IMR-90 (cell line): ENCODE measurements around the gene RERE. TPM values are rescaled to one million over a fixed set of nuclear protein-coding genes. Genes with fewer than 3 reads are reported as not detected.

ENCODE experiments used
- ATAC-seq: fragments of 200-7000 bp; cut with Tn5 transposase; 2 replicates; pipeline ENCODE4 v1.9.1; 2020; ENCODE audit warnings: low read depth, mild to moderate bottlenecking, moderate library complexity
- BruUV-seq: library from RNA; stranded (reverse); fragments of 400-500 nt; replicated peaks from 2 replicates; lab custom pipeline; 2021; lab: Mats Ljungman, UMichigan
- CTCF ChIA-PET: fragments of 300-600 bp; formaldehyde crosslinking; extraction: SDS; loops from one replicate; lab custom pipeline; 2021; ENCODE audit warnings: antibody characterized with exemption; lab: Yijun Ruan, JAX
- POLR2A ChIA-PET: fragments of 300-600 bp; sonication (Branson Sonifier 250); formaldehyde crosslinking; loops from one replicate; lab custom pipeline; 2022; ENCODE audit warnings: antibody characterized with exemption; ENCODE audit not compliant: unreplicated experiment; lab: Charles Lee
- DNase-seq: peaks from one replicate; pipeline ENCODE4 v3.0.0; 2013
- H2AFZ ChIP-seq: replicated peaks from 2 replicates; pipeline ENCODE3; 2013; ENCODE audit warnings: low read length, mild to moderate bottlenecking; ENCODE audit not compliant: poor library complexity
- H2AK5ac ChIP-seq: 2 replicates; pipeline ENCODE4 v1.6.1; 2013; ENCODE audit warnings: low read depth, low read length, inconsistent platforms
- H2AK9ac ChIP-seq: replicated peaks from 2 replicates; pipeline ENCODE3; 2013; ENCODE audit warnings: mild to moderate bottlenecking, low read depth, low read length, moderate library complexity; ENCODE audit not compliant: poor library complexity
- H2BK120ac ChIP-seq: 2 replicates; pipeline ENCODE4 v1.6.1; 2013; ENCODE audit warnings: low read depth, low read length, inconsistent platforms
- H2BK15ac ChIP-seq: 3 replicates; pipeline ENCODE4 v1.6.1; 2013; ENCODE audit warnings: low read depth, low read length, inconsistent platforms
- H2BK20ac ChIP-seq: 2 replicates; pipeline ENCODE4 v1.6.1; 2013; ENCODE audit warnings: low read depth, mild to moderate bottlenecking, inconsistent platforms, low read length, moderate library complexity
- H2BK5ac ChIP-seq: 2 replicates; pipeline ENCODE4 v1.6.1; 2013; ENCODE audit warnings: mild to moderate bottlenecking, low read depth, low read length, inconsistent platforms; ENCODE audit not compliant: poor library complexity, severe bottlenecking
- H3K14ac ChIP-seq: replicated peaks from 2 replicates; pipeline ENCODE4 v1.6.1; 2013; ENCODE audit warnings: low read depth, low read length, inconsistent platforms
- H3K18ac ChIP-seq: 2 replicates; pipeline ENCODE4 v1.6.1; 2013; ENCODE audit warnings: low read depth, low read length, control low read depth
- H3K23ac ChIP-seq: 2 replicates; pipeline ENCODE4 v1.6.1; 2013; ENCODE audit warnings: low read depth, low read length, inconsistent platforms
- H3K27ac ChIP-seq: 2 replicates; pipeline ENCODE4 v1.5.1; 2013; ENCODE audit warnings: mild to moderate bottlenecking, control low read depth, low read length; ENCODE audit not compliant: insufficient read depth
- H3K27me3 ChIP-seq: 2 replicates; pipeline ENCODE4 v1.6.1; 2013; ENCODE audit warnings: low read length; ENCODE audit not compliant: control insufficient read depth, insufficient read depth
- H3K36me3 ChIP-seq: 2 replicates; pipeline ENCODE4 v1.6.1; 2013; ENCODE audit warnings: low read length, mixed read lengths; ENCODE audit not compliant: control insufficient read depth, insufficient read depth
- H3K4ac ChIP-seq: 2 replicates; pipeline ENCODE4 v1.6.1; 2013; ENCODE audit warnings: low read depth, low read length, inconsistent platforms
- H3K4me1 ChIP-seq: 2 replicates; pipeline ENCODE4 v1.6.1; 2013; ENCODE audit warnings: low read length, mixed read lengths; ENCODE audit not compliant: control insufficient read depth, insufficient read depth
- H3K4me2 ChIP-seq: 2 replicates; pipeline ENCODE4 v1.6.1; 2013; ENCODE audit warnings: low read depth, mild to moderate bottlenecking, control low read depth, low read length, moderate library complexity
- H3K4me3 ChIP-seq: 2 replicates; pipeline ENCODE4 v1.5.1; 2013; ENCODE audit warnings: low read depth, mild to moderate bottlenecking, control low read depth, low read length, moderate library complexity; ENCODE audit not compliant: insufficient read depth
- H3K56ac ChIP-seq: 2 replicates; pipeline ENCODE4 v1.6.1; 2013; ENCODE audit warnings: low read length, inconsistent platforms; ENCODE audit not compliant: insufficient read depth; ENCODE audit errors: extremely low read depth
- H3K79me1 ChIP-seq, 2 experiments: 2 replicates each; pipeline ENCODE4 v1.6.1; 2013; ENCODE audit warnings: low read length in 2 of 2, inconsistent platforms in 1 of 2, low read depth in 1 of 2
- H3K9ac ChIP-seq: 2 replicates; pipeline ENCODE4 v1.6.1; 2013; ENCODE audit warnings: low read depth, low read length, control low read depth
- H3K9me1 ChIP-seq: 2 replicates; pipeline ENCODE4 v1.6.1; 2013; ENCODE audit warnings: low read length, inconsistent platforms; ENCODE audit not compliant: insufficient read depth
- H3K9me3 ChIP-seq: 2 replicates; pipeline ENCODE4 v1.6.1; 2013; ENCODE audit warnings: low read length; ENCODE audit not compliant: control insufficient read depth, insufficient read depth
- H4K20me1 ChIP-seq: 2 replicates; pipeline ENCODE4 v1.6.1; 2013; ENCODE audit warnings: low read length, inconsistent platforms; ENCODE audit not compliant: insufficient read depth
- H4K5ac ChIP-seq: 2 replicates; pipeline ENCODE4 v1.6.1; 2013; ENCODE audit warnings: mild to moderate bottlenecking, low read depth, low read length, control low read depth
- H4K8ac ChIP-seq, 2 experiments: 2 replicates each; pipeline ENCODE4 v1.6.1; 2013; ENCODE audit warnings: low read depth in 2 of 2, low read length in 2 of 2, control low read depth in 1 of 2, inconsistent platforms in 1 of 2
- H4K91ac ChIP-seq: 2 replicates; pipeline ENCODE4 v1.6.1; 2013; ENCODE audit warnings: low read depth, low read length, inconsistent platforms; ENCODE audit not compliant: insufficient read depth
- BHLHE40 ChIP-seq: fragments of 150-350 bp; IDR thresholded peaks from 2 replicates; pipeline ENCODE4 v1.6.1; 2016; ENCODE audit warnings: mild to moderate bottlenecking, low read depth, low read length
- CEBPB ChIP-seq: IDR thresholded peaks from 2 replicates; pipeline ENCODE4 v1.6.1; 2012; ENCODE audit warnings: low read depth, low read length, improper control_type of control experiment
- CHD1 ChIP-seq: IDR thresholded peaks from 2 replicates; pipeline ENCODE4 v1.6.1; 2012; ENCODE audit warnings: low read depth, low read length, improper control_type of control experiment
- FOS ChIP-seq: fragments of 150-350 bp; IDR thresholded peaks from 2 replicates; pipeline ENCODE4 v1.6.1; 2016; ENCODE audit warnings: low read depth, low read length
- MAZ ChIP-seq: IDR thresholded peaks from 2 replicates; pipeline ENCODE4 v1.6.1; 2012; ENCODE audit warnings: low read depth, mild to moderate bottlenecking, low read length, improper control_type of control experiment, moderate library complexity, borderline replicate concordance
- RCOR1 ChIP-seq: IDR thresholded peaks from 2 replicates; pipeline ENCODE4 v1.6.1; 2012; ENCODE audit warnings: mild to moderate bottlenecking, low read length, improper control_type of control experiment; ENCODE audit not compliant: insufficient replicate concordance
- RFX5 ChIP-seq: IDR thresholded peaks from 2 replicates; pipeline ENCODE4 v1.8.0; 2012; ENCODE audit warnings: low read depth, mild to moderate bottlenecking, low read length, moderate library complexity
- WGBS, 2 experiments: methylation state at CpG; one replicate each; pipeline versions ENCODE4 v1.1.5 to v1.1.7; 2013; ENCODE audit warnings: missing lambda C conversion rate in 2 of 2; ENCODE audit not compliant: insufficient read length in 1 of 2; ENCODE audit errors: extremely low coverage in 2 of 2; 5-methylcytosine and 5-hydroxymethylcytosine counted together
- dilution Hi-C: fragments of 300-500 bp; cut with HindIII; formaldehyde crosslinking; loops from one replicate; pipeline ENCODE4 v1.14.3; 2018; ENCODE audit warnings: low sequenced_read_pairs; ENCODE audit not compliant: unreplicated experiment
- in situ Hi-C: fragments of 300-500 bp; cut with MboI; formaldehyde crosslinking; loops from 3 replicates; pipeline ENCODE4 v1.14.3; 2019; ENCODE audit warnings: low sequenced_read_pairs, inconsistent platforms, mixed read lengths
- intact Hi-C: fragments of 100-400 bp; cut with micrococcal nuclease; formaldehyde crosslinking; loops from 2 replicates; pipeline ENCODE4 v1.10.0; 2022
- polyA plus RNA-seq, 3 experiments: library from polyadenylated mRNA; depleted of rRNA; stranded (reverse); fragments of >200 nt; gene quantifications; 2 replicates each; pipeline ENCODE4 v1.2.3, GENCODE V29; 2012; ENCODE audit warnings: low replicate concordance in 1 of 3
- total RNA-seq: library from RNA; depleted of rRNA; stranded (reverse); fragments of >200 nt; gene quantifications from 2 replicates; pipeline ENCODE4 v1.2.3, GENCODE V29; 2012
- TF ChIP-seq, protein P1 (sequence below): conservative IDR thresholded peaks from 2 replicates; pipeline ENCODE4 v1.5.1; 2012; ENCODE audit warnings: mild to moderate bottlenecking, low read depth, low read length, improper control_type of control experiment
- TF ChIP-seq, protein P2 (sequence below): fragments of 150-350 bp; IDR thresholded peaks from 2 replicates; pipeline ENCODE4 v1.6.1; 2017; ENCODE audit warnings: mild to moderate bottlenecking, antibody characterized with exemption, low read length, low read depth
- TF ChIP-seq, protein P3 (sequence below): fragments of 150-350 bp; IDR thresholded peaks from 2 replicates; pipeline ENCODE4 v1.6.1; 2016; ENCODE audit warnings: low read depth, mild to moderate bottlenecking, low read length, moderate library complexity, borderline replicate concordance

Gene RERE
- total and polyA plus RNA-seq, 2 of the 4 experiments (the other 2 are of a cell fraction) = 11.5 to 25.1 TPM

DNA sequence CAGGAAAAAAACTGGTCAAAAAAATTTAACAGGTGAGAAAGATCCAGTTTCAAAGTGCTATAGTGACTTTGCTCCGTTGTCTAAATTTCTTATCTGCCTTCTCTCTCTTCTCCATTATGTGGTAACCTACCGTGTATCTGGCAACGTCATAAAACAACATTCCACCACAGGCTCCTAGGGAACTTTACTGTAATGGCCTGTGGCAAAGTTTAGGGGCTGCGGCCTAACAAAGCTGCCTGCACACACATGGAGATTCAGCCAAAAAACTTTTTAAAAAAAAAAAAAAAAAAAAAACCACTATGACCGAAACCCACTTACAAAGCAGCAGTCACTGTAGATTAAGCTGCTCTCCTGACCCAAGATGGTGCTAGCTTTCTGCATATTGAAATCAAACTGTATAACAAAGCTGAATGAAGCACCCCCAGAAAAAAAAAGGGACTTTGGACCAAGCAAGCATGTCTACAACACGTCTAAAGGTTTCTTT lies 296.9 kb downstream of the RERE start (continued):
- TF ChIP-seq, protein P1, sequence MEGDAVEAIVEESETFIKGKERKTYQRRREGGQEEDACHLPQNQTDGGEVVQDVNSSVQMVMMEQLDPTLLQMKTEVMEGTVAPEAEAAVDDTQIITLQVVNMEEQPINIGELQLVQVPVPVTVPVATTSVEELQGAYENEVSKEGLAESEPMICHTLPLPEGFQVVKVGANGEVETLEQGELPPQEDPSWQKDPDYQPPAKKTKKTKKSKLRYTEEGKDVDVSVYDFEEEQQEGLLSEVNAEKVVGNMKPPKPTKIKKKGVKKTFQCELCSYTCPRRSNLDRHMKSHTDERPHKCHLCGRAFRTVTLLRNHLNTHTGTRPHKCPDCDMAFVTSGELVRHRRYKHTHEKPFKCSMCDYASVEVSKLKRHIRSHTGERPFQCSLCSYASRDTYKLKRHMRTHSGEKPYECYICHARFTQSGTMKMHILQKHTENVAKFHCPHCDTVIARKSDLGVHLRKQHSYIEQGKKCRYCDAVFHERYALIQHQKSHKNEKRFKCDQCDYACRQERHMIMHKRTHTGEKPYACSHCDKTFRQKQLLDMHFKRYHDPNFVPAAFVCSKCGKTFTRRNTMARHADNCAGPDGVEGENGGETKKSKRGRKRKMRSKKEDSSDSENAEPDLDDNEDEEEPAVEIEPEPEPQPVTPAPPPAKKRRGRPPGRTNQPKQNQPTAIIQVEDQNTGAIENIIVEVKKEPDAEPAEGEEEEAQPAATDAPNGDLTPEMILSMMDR = no peak

DNA sequence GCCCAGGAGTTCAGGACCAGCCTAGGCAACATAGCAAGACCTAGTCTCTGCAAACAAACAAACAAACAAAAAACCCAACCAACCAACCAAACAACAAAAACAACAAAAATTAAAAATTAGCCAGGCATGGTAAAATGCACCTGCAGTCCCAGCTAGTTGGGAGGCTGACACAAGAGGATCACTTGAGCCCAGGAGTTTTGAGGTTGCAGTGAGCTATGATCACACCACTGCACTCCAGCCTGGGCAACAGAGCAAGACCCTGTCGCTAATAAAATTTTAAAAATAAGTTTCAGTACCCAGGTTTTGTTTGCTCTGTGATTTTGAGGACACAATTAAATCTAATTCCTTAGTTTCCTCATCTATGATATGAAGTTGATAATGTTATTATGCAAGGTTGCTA lies 298.3 kb downstream of the RERE start:
- Histone ChIP-seq H3K27me3 (no peaks in the 10 kb centered on the region), H3K14ac (no peak overlapping the region), H3K27ac (no peak overlapping the region), H2AK5ac (no peak overlapping the region), H4K8ac (no peak overlapping the region), H3K18ac (no peak overlapping the region), H3K9me3 (no peaks in the 10 kb centered on the region), H3K23ac (no peak overlapping the region), H3K4me1 (peaks cover 13% of the 10 kb centered on the region), H2BK120ac (no peak overlapping the region), H2AK9ac (no peak overlapping the region), H4K91ac (no peak overlapping the region), H3K4me3 (no peak overlapping the region), H3K36me3 (peaks cover 3% of the 10 kb centered on the region), H3K4me2 (no peak overlapping the region), H2AFZ (no peak overlapping the region), H3K4ac (no peak overlapping the region), H3K9me1 (peaks cover 17% of the 10 kb centered on the region), H2BK15ac (no peak overlapping the region), H2BK20ac (no peak overlapping the region), H3K79me1 (peaks cover 47 to 85% of the 10 kb centered on the region in 2 experiments), H3K9ac (no peak overlapping the region), H3K56ac (no peak overlapping the region), H2BK5ac (no peak overlapping the region), H4K5ac (no peak overlapping the region), H4K20me1 (peaks cover 10% of the 10 kb centered on the region)
- POLR2A ChIA-PET = no interaction called here
- in situ Hi-C loops = no loop called here
- dilution Hi-C loops = no loop called here
- CTCF ChIA-PET = no interaction called here
- no TSS peak for BruUV-seq
- ATAC-seq (no peak), DNase-seq (no peak)
- no CpG with 5 or more reads among the region's 1 CpG for WGBS, 2 experiments
- intact Hi-C loops = no loop called here
- TF ChIP-seq CHD1 = no peak
- TF ChIP-seq RFX5 = no peak
- TF ChIP-seq, protein P1 = no peak
- TF ChIP-seq CEBPB = no peak
- no peak for TF ChIP-seq FOS
- TF ChIP-seq, protein P2, sequence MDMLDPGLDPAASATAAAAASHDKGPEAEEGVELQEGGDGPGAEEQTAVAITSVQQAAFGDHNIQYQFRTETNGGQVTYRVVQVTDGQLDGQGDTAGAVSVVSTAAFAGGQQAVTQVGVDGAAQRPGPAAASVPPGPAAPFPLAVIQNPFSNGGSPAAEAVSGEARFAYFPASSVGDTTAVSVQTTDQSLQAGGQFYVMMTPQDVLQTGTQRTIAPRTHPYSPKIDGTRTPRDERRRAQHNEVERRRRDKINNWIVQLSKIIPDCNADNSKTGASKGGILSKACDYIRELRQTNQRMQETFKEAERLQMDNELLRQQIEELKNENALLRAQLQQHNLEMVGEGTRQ = no peak
- TF ChIP-seq MAZ = no peak
- TF ChIP-seq RCOR1 = no peak
- TF ChIP-seq, protein P3, sequence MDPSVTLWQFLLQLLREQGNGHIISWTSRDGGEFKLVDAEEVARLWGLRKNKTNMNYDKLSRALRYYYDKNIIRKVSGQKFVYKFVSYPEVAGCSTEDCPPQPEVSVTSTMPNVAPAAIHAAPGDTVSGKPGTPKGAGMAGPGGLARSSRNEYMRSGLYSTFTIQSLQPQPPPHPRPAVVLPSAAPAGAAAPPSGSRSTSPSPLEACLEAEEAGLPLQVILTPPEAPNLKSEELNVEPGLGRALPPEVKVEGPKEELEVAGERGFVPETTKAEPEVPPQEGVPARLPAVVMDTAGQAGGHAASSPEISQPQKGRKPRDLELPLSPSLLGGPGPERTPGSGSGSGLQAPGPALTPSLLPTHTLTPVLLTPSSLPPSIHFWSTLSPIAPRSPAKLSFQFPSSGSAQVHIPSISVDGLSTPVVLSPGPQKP = no peak
- TF ChIP-seq BHLHE40 = no peak
